ENCODE data around the gene ITGB7. TPM values are rescaled to one million over a fixed set of nuclear protein-coding genes. Genes with fewer than 3 reads are reported as not detected.

The ITGB7 gene
- total and polyA plus RNA-seq, 10 of the 15 experiments (the other 5 are each of a cell fraction or from before 2014, with no cell fraction given), result 54.5 to 487 (median 252) TPM

DNA sequence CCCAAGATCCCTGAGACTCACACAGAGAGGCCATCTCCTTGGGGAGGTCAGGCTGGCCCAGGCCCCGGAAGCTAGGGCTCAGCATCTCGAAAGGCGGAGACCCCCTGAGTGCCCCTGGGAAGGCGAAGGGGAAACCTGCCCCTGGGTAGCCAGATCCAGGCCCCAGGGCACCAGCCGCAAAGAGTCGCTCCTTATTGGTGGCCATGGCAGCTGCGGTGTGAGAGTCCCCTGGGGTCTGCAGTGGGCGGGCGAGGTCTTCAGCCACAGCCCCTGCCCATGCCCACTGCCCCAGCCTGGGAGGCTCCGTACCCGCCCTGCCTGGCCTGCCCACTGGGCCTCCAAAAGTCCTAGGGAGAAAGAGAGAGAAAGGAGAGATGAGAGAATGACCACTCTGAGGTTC, 20.3 kb upstream of the ITGB7 start (continued):
- no peak for TF ChIP-seq MEF2A (IDR thresholded peaks at IDR 0.05; ENCODE audit: insufficient read depth, low read depth, low read length)
- TF ChIP-seq, protein P1, sequence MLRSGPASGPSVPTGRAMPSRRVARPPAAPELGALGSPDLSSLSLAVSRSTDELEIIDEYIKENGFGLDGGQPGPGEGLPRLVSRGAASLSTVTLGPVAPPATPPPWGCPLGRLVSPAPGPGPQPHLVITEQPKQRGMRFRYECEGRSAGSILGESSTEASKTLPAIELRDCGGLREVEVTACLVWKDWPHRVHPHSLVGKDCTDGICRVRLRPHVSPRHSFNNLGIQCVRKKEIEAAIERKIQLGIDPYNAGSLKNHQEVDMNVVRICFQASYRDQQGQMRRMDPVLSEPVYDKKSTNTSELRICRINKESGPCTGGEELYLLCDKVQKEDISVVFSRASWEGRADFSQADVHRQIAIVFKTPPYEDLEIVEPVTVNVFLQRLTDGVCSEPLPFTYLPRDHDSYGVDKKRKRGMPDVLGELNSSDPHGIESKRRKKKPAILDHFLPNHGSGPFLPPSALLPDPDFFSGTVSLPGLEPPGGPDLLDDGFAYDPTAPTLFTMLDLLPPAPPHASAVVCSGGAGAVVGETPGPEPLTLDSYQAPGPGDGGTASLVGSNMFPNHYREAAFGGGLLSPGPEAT (IDR thresholded peaks at IDR 0.05; ENCODE audit: low read depth), result no peak
- TF ChIP-seq, protein P2, sequence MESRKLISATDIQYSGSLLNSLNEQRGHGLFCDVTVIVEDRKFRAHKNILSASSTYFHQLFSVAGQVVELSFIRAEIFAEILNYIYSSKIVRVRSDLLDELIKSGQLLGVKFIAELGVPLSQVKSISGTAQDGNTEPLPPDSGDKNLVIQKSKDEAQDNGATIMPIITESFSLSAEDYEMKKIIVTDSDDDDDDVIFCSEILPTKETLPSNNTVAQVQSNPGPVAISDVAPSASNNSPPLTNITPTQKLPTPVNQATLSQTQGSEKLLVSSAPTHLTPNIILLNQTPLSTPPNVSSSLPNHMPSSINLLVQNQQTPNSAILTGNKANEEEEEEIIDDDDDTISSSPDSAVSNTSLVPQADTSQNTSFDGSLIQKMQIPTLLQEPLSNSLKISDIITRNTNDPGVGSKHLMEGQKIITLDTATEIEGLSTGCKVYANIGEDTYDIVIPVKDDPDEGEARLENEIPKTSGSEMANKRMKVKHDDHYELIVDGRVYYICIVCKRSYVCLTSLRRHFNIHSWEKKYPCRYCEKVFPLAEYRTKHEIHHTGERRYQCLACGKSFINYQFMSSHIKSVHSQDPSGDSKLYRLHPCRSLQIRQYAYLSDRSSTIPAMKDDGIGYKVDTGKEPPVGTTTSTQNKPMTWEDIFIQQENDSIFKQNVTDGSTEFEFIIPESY (IDR thresholded peaks at IDR 0.05), result no peak
- TF ChIP-seq, protein P3, sequence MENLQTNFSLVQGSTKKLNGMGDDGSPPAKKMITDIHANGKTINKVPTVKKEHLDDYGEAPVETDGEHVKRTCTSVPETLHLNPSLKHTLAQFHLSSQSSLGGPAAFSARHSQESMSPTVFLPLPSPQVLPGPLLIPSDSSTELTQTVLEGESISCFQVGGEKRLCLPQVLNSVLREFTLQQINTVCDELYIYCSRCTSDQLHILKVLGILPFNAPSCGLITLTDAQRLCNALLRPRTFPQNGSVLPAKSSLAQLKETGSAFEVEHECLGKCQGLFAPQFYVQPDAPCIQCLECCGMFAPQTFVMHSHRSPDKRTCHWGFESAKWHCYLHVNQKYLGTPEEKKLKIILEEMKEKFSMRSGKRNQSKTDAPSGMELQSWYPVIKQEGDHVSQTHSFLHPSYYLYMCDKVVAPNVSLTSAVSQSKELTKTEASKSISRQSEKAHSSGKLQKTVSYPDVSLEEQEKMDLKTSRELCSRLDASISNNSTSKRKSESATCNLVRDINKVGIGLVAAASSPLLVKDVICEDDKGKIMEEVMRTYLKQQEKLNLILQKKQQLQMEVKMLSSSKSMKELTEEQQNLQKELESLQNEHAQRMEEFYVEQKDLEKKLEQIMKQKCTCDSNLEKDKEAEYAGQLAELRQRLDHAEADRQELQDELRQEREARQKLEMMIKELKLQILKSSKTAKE (IDR thresholded peaks at IDR 0.05; ENCODE audit: low read depth, poor library complexity, severe bottlenecking), result no peak
- TF ChIP-seq, protein P4, sequence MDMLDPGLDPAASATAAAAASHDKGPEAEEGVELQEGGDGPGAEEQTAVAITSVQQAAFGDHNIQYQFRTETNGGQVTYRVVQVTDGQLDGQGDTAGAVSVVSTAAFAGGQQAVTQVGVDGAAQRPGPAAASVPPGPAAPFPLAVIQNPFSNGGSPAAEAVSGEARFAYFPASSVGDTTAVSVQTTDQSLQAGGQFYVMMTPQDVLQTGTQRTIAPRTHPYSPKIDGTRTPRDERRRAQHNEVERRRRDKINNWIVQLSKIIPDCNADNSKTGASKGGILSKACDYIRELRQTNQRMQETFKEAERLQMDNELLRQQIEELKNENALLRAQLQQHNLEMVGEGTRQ (IDR thresholded peaks at IDR 0.05; ENCODE audit: borderline replicate concordance, low read depth, low read length), result no peak
- no peak for TF ChIP-seq SUZ12 (IDR thresholded peaks at IDR 0.05; ENCODE audit: unreplicated experiment)
- no peak for TF ChIP-seq EED (IDR thresholded peaks at IDR 0.05; ENCODE audit: low read depth)
- TF ChIP-seq, protein P5, sequence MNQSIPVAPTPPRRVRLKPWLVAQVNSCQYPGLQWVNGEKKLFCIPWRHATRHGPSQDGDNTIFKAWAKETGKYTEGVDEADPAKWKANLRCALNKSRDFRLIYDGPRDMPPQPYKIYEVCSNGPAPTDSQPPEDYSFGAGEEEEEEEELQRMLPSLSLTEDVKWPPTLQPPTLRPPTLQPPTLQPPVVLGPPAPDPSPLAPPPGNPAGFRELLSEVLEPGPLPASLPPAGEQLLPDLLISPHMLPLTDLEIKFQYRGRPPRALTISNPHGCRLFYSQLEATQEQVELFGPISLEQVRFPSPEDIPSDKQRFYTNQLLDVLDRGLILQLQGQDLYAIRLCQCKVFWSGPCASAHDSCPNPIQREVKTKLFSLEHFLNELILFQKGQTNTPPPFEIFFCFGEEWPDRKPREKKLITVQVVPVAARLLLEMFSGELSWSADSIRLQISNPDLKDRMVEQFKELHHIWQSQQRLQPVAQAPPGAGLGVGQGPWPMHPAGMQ (IDR thresholded peaks at IDR 0.05; ENCODE audit: borderline replicate concordance), result no peak
- no peak for TF ChIP-seq HDAC2 (IDR thresholded peaks at IDR 0.05)

Data from GM12878 (cell line).